Measurements from ENCODE around the gene GALNT14.
A peak's percentile ranks its signal among the peaks of the same experiment; 100 is the strongest.

Gene GALNT14

DNA sequence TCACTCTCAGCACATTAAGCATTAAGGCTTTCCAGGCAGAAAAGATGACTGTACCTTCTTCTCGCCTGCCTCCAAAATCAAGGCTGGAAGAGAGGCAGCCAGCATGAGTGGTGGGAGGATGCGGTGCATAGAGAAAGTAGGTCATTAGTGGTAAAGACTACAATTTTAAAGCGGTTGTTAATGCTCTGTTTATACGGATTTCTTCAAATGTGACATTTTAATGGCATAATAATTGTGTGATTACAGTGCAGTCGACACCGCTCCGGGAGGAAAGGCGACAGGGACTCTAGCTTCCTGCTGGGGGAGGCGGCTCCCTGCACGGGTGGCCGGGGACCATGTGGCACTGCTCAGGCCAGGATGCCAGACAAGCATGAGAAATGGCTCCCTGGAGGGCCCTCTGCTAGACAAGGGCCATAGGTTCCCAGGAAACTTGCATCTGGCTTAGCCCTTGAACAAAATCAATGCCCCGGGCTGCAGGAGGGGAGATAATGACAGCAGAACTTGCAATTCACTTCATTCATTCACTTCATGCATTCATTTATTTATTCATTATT lies 129.6 kb downstream of the GALNT14 start:
- DNase-seq: peak; percentile 15 to 48

DNA sequence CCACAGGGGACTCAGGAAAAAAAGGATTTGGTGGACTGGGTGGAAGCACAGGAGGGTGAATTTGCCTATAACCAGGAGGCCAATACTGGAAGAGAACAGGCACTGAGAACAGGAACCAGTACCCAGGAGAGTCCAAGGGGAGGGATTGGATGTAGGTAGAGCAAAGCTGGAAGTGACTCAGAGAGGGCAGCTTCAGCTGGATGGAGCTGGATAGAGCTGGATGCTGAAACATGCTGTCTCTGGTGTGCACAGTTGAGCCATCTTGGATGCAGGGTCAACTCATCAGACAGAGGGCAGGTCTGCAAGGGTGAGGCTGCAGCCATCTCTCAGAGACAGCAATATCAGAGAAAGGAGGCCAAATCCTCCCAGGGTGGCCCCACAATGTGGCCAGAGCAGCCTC lies 134.0 kb downstream of the GALNT14 start:
- no peak for DNase-seq

DNA sequence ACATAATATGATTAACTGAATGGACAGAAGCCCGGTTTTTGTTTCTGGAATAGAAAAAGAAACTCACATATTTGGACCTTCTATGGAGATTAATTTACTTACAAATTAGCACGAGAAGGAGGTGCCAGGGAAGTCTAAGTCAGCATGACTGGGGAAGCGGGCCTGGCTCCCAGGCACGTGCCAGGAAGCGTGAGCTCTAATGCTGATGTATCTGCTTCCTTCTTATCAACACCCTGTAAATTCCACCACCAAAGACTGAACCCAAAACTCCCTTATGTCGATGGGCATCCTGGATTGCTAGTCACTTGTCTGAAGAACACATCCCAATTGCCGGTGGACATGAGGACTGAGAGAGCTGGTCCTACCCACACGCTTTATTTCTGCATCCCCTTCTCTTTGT lies 134.5 kb downstream of the GALNT14 start:
- DNase-seq: no peak

DNA sequence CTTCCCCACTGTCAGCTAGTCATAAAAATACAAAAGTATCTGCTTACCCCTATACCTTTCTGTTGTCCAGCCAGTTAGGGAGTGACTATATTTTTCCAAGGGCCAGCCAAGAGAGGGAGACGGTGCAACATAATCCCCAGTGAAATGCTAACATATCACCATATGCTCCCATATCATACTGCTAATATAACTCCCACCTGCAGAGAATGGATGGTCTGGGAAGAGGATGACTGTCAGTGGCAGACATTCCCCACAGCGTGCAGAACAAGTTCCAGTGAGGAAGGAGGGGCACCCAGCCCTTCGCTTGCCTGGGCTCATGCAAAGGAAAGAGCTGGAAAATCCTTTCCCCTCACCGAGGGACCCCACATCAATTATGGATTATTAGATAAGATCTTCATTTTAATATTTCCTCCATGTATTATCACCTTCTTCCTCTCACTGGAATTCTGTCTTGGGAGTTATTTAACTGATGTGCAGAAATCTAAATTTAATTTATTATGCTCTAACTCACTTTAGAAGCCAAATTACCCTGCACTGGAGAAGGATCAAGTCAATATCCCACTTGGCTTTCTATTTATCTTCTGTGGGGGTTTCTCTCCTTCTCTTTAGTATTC lies 135.6 kb downstream of the GALNT14 start:
- DNase-seq: peak; percentile 77 to 93

DNA sequence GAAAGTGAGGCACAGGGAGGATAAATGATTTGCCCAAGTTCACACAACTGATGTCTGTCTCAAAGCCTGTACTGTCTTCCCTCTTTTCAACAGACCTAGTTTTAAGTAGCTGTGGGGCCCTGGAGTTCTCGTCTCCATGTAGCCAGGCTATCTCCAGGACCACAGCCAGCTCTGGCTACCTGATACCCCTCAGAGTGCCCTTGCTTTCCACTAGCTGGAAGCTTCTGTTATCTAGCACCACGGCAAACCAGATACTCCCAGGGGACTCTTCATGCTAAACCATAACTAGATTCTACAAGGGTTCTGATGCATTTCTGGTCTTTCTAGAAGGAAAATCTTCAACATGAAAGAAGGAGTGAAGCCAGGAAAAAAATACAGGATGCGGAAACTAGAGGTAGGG lies 137.3 kb downstream of the GALNT14 start:
- DNase-seq: peak in 1 of 2 experiments; percentile 34

DNA sequence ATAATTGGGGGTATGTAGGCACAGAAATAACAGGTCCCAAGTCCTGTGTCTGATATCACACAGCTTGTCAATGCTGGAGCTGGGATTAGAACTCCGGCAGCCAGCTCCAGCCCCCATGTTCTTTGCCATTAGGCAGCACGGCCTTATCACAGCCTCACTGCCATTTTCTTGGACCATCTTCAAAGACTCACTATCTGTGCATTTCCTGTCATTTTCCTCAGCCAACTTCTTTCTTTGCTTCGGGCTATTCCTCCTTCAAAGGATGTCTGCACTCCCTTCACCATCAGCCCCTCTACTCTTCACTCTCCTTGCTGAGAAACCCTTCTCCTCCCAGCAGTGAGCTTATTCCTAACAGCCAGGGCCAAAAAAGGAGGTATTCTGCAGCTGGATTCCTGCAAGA lies 139.6 kb downstream of the GALNT14 start:
- DNase-seq: no peak

DNA sequence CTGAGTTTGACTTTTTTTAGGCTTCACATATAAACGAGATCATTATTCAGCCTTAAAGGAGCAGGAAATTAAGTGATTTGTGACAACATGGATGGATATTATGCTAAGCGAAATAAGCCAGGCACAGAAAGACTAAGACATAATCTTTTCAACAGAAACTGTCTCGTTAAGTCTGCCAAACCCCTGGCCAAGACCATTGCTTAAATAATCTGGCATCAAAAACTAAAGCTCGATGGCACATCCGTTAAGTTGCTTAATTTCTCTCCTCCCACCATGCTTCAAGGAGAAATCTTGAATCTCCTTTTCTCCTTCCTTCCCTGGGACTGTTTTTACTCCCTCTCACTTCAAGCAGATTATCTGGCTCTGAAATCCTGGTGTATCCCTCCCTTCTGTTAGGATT lies 140.3 kb downstream of the GALNT14 start:
- peak; percentile 27 to 66 for DNase-seq

DNA sequence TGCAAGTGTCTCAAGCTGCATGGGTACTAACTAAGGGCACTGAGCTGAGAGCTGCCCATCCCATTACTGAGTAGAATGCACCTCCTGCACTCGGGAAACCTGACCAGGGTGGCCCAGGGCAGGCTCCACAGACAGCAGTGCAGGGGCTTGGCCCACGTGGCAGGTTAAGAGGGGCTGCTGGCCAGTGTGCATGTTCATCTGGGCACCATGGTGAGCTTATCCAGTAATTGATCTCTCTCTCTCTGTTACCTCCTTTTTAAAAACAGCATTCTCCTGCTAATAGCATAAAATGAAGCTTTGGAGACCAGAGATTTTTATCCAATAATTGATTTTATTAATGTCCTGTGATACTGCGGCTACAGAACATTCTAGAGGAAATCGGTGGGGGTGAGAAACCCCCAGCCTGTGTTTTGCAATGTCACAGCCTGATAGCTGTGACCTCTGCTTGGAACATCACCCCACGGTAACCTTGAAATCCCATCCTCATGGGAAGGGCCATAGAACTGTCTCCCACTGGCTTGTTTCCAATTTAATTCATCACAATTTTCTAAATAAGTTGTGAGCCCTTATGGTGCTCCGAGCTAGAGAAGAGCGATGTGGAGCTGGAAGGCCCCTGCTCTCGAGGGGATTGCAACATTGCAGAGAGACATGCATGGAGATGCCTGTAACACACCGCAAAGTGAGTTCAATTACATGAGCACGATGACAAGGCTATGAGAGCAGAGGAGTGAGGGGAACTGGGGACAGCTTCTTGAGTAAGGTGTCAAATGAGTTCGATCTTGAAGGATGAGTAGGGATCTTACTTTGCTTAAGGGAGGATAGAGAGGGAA lies 143.8 kb downstream of the GALNT14 start:
- DNase-seq: no peak

DNA sequence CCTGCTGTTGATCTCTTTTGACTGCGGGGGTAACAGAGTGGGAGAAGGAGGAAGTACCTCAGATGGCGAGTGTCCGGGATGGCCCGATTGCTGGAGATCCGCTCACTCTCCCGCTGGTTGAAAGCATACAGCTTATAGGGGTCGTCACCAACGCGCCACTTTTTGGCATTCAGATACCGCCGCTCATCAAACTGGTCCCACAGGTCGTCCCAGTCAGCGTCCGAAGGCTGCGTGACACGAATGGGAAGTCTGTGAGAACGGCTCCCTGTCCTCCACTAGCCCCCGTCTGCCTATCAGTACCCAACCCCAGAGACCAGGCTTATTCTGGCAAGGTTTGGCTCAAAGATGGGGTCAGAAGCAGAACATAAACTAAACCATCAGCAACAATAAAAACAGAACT lies 145.5 kb downstream of the GALNT14 start:
- DNase-seq: no peak

DNA sequence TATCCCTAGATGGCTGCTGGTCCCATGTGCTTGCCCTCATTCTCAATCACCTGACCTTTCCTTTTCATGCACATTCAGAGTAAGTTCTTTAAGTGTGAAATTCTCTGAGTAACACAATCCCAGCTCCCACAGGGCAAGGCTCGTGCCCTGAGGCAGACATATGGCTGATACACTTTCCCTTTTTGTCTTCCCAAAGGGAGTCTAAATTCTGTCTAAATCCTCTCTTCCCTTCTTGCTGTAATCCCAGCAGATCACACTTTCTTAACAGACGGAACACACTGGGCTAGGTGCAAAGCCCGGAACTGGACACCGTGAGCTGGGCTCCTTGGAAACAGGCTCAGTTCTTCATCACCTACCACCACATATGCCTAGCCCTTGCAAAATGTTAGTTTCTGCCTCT lies 147.6 kb downstream of the GALNT14 start:
- peak; percentile 84 to 94 for DNase-seq

DNA sequence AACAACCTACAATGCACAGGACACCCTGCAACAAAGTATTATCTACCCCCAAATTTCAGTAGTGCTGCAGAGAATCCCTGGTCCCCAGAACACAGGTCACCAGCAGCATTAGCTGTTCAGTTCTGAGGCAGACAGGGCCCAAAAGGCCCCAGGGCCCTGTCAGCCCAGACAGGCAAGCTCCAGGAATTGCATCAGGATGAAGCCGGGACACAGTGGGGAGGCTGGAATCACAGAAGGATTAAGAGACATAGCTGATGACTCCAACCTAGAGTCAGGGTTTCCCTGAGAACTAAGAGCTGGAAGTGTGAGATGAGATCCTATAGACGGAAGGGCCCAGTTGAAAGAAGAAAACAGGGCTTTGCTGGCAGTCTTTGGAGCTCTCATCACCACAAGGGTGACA lies 148.1 kb downstream of the GALNT14 start:
- no peak for DNase-seq

DNA sequence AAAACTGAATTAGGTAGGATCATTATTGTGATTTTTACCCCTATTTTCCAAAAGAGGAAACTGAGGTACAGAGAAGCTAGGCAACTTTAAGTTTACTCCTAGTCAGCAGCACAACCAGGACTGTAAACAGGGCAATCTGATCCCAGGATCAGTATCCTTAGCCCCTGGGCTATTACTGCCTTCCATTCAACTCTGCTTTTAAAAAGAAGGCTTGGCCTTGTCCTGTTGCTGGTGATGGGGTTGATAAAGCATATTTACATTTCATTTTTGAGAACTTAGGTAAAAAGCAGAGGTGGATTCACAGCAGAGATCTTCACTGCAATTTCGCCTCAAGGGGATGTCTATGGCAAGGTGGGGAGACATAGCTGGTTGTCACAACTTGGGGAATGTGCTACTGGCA lies 148.5 kb downstream of the GALNT14 start:
- DNase-seq: no peak

DNA sequence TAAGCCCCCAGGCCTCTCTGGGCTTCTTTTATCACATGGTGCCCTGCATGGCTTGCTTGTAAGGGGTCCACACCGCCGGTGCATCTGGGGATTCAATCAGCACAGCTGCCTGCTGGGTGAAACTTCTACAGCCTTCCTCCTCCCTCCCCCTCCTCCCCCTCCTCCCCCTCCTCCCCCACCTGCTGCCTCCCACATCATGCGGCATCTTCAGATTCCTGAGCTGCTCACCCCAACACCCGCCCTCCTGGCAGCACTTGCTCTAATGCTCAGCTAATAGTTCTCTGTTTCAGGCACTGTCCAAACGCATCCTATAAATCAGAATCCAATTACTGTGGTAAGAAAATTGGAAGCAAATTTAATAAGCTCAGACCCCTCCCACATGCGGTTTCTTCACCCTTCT lies 150.7 kb downstream of the GALNT14 start:
- peak in 1 of 2 experiments; percentile 54 for DNase-seq

DNA sequence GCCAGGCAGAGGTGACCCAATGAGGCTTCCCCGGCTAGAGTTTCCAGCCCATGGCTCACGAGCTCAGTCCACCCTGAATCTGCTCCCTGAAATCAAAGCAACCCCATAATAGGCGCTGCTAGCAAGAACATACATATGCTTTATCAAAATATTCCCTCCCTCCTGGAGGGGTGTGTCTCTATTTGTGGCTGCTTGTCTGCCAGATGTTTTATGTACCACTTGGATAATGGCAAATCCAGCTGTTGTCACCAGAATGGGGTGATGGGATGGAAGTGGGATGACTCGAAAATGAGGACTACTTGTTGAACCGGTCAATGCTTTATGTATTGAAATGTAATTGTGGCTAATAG lies 152.0 kb downstream of the GALNT14 start:
- no peak for DNase-seq

DNA sequence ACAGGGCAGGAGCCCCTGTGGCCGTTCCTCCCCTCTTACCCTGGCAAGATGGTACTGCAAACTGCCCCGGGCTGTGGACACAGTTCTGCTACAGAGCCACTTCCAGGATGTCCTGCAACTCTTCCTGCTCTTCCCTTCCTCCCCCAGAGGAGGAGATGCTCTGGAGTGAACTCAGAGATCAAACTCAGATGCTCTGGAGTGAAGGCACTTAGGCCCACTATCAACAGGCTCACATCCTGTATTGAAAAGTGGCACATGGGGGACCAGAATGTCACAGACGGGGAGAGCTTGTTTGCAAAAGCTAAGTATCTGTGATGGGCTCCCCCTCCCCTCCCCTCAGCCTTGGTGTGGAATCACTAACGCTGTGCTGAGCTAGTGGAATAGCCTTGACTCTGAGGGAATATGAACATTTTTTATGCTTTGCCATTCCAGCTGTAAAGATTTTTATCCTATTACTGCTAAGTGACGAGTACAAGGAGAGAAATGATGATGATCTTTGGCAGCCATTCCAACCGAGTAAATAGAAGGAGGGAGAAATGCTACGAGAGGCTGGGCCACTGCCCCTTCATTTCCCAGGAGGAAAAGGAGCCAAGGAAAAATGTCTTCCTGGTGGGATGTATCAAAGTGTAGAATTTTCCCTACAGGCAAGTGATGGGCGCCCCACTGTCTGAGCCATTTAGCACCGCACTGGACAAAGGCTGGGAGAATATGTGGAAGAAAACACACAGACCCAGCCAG lies 152.6 kb downstream of the GALNT14 start:
- no peak for DNase-seq

DNA sequence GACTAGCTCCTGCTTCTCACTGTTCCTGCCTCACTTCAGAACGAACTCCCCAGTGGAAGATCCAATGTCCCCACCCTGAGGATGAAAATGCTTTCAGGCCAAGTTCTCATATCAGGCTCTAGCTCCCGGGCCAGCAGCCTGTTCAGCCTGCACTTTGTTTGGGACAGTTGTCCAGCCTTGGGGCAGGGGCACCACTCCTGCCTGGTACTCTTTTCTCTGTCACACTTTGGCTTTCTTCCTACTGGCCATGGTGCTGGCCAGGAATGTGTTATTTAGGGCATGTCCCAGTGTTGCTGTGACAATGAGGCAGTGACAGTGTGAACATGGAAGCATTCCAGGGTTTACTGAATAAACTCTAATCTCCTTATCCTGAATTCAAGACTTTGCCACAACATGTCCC lies 154.1 kb downstream of the GALNT14 start:
- no peak for DNase-seq

DNA sequence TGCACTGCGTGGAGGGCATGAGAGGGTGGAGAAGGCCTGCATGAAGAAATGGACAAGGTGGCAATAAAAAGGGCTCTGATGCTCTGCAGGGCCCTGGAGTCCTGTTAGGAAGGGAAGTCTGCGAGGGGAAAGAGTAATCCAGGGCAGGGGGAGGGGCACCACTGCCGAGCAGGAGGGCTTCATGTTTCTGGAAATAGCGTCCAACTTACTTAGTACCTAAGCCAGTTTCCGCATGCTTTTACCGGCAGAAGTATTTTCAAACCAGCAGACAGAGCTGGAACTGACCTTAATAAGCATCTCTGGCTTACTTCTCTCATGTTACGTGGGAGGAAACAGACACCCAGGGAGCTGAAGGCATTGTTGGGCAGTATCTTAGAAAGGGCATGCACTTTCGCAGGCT lies 156.7 kb downstream of the GALNT14 start:
- no peak for DNase-seq

DNA sequence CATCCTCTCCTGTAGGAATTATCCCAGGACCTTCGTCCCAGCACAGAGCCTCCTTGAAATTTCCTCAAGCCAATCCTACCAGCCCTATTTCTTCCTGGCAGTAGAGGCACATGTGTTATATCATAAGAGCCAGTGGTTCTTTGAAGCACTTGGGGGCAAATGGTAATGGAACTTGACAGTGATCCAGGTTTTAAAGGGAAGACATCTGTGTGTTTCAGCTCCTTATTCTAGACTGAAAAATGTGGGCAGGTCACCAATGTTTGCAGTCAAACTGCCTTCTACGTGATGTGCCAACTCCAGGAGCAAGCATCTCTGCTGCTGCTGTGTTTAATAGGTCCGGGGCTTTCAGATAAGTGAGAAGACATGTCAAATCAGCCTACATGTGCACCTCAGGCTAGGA lies 157.1 kb downstream of the GALNT14 start:
- no peak for DNase-seq

DNA sequence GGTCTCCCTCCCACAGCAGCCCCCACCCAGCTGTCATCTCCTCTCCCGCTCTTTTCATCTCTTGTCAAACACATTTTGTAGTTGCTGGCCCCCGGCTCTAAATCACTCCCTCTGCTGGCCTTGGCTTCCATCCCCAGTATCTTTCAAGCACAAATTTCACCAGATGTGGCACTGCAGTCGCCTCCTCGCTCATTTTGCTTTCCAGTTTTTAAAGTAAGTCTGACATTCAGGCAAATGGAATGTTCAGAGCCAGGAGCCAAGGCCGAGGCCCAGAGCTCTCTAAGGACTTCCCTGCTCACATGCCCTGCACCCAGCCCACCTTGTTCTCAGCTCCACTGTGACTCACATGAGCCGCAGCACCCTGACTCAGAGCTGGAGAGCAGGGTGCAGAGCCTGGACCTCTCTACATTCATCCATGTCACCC lies 158.4 kb downstream of the GALNT14 start:
- peak in 1 of 2 experiments; percentile 61 for DNase-seq

DNA sequence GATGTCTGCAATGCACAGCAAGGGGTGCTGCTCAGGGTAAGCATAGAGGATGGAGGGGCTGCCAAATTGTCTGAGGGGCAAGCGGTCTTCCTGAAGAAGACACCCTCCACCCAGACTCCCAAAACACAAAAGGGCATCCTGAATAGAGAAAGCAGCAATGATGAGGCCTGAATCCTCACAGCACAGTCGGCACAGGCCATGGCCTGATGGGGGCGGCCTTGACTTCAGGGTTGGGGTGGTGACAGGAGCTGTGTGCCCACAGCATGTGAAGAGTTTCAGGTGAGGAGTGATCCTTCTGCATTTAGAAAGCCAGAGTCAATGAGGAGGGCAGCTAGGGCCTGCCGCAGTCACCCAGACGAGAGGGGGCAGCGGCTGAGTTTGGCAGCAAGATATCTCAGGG lies 159.4 kb downstream of the GALNT14 start:
- no peak for DNase-seq

DNA sequence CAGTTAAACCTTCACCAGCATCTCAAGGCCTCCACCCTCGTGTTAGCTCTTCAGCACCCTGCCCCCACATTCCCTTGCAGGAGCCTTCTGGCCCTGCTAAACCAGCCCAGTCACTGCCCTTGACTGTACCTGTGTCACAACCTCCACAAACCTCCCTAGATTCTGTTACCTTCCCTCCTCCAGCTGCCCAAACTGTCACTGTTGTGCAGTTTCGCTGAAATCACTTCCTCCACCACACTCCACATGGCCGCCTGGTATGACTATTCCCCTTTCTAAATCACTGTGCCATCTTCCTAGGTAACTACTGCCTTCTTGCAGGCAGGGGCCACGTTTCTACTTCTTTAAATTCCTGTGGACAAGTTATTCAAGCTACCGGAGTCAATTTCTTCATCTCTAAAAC lies 160.2 kb downstream of the GALNT14 start:
- DNase-seq: no peak

DNA sequence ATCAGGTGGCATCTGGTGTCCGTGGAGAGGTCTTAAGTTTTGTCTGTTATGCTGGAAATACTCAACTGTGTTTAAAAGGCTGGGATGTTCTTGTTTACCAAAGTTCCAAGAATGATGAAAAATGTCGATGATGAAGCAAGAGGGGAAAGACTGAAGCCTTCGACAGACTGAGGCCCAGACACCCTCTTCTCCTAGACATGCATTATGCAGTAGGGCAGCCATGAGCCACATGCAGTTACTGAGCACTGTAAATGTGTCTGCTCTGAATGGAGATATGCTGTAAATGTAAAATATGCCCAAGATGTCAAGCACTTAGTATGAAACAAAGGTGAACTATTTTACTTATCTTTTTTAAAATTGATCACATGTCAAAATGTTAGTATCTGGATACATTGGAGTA lies 163.1 kb downstream of the GALNT14 start:
- DNase-seq: no peak

DNA sequence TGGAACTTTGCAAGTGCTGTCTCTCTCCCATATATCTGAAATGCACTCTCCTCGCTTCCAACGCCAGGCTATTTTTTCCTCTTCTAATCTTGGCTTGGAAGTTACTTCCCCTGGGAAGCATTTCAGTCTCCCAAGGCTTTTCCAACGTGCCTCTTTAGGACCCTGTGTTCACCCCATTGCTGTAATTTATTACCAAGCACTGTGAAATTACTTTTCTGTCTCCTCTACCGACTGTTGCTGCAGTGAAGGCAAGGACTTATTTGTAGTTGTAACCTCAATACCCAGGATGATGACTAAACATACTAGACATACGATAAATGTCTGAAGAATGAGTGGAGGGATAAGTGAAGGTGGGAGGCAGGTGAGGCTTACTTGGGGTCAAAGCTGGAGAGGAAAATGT lies 163.7 kb downstream of the GALNT14 start:
- no peak for DNase-seq

DNA sequence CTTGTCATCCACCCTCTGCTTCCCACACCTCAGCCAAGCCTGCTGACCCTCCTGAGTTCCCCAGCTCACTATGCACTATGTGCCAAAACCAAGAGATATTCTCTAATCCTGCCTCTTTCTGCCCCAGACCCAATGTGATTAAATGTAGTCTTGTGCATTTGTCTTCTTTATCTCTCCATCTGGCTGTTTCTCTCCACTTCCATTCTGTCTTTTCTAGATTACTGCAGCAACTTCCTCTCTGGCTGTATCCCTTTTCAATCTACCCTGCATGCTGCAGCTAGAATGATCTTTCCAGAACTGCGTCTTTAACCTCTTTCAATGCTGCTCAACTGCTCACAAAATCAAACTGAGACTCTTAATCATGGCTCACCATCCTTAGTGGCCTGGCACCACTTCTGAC lies 164.1 kb downstream of the GALNT14 start:
- DNase-seq: no peak
